GM23248 (cell line): ENCODE data around the gene SETBP1. TPM values are rescaled to one million over a fixed set of nuclear protein-coding genes. Genes with fewer than 3 reads are reported as not detected.

ENCODE experiments used
- DNase-seq: peaks from one replicate; pipeline ENCODE4 v3.0.0-alpha.2; 2015
- H2AFZ ChIP-seq: fragments of 200-600 bp; sonication (generic); 2 replicates; pipeline ENCODE4 v1.6.1; 2016; ENCODE audit warnings: antibody characterized with exemption
- H3F3A ChIP-seq: fragments of 200-600 bp; sonication (generic); 2 replicates; pipeline ENCODE4 v1.6.1; 2016; ENCODE audit warnings: mild to moderate bottlenecking, antibody characterized with exemption, mixed run types; ENCODE audit not compliant: insufficient read depth
- H3K27ac ChIP-seq: fragments of 200-600 bp; sonication (generic); 2 replicates; pipeline ENCODE4 v1.5.1; 2016; ENCODE audit warnings: mild to moderate bottlenecking
- H3K27me3 ChIP-seq: fragments of 200-600 bp; sonication (generic); replicated peaks from 2 replicates; pipeline ENCODE4 v1.6.1; 2016; ENCODE audit warnings: mild to moderate bottlenecking; ENCODE audit not compliant: insufficient read depth
- H3K36me3 ChIP-seq: fragments of 200-600 bp; sonication (generic); 2 replicates; pipeline ENCODE4 v1.6.1; 2016; ENCODE audit warnings: low read depth, mild to moderate bottlenecking
- H3K4me1 ChIP-seq: fragments of 200-600 bp; sonication (generic); 2 replicates; pipeline ENCODE4 v1.6.1; 2016; ENCODE audit warnings: mild to moderate bottlenecking; ENCODE audit not compliant: insufficient read depth
- H3K4me2 ChIP-seq: fragments of 200-600 bp; sonication (generic); one replicate; pipeline ENCODE4 v1.6.1; 2016; ENCODE audit warnings: mild to moderate bottlenecking; ENCODE audit not compliant: unreplicated experiment
- H3K4me3 ChIP-seq: fragments of 200-600 bp; sonication (generic); 2 replicates; pipeline ENCODE4 v1.5.1; 2016; ENCODE audit warnings: mild to moderate bottlenecking
- H3K79me2 ChIP-seq: fragments of 200-600 bp; sonication (generic); 2 replicates; pipeline ENCODE4 v1.6.1; 2016; ENCODE audit warnings: mild to moderate bottlenecking; ENCODE audit not compliant: insufficient read depth
- H3K9ac ChIP-seq: fragments of 200-600 bp; sonication (generic); 2 replicates; pipeline ENCODE4 v1.6.1; 2016; ENCODE audit warnings: mild to moderate bottlenecking
- H3K9me2 ChIP-seq: fragments of 200-600 bp; sonication (generic); 2 replicates; pipeline ENCODE4 v1.6.1; 2016; ENCODE audit warnings: mixed run types, mild to moderate bottlenecking, moderate library complexity; ENCODE audit not compliant: insufficient read depth
- H3K9me3 ChIP-seq: fragments of 200-600 bp; sonication (generic); one replicate; pipeline ENCODE4 v1.6.1; 2017; ENCODE audit warnings: low read depth
- H4K20me1 ChIP-seq: fragments of 200-600 bp; sonication (generic); 2 replicates; pipeline ENCODE4 v1.6.0; 2016; ENCODE audit not compliant: insufficient read depth
- EZH2 ChIP-seq: fragments of 200-600 bp; sonication (generic); IDR thresholded peaks from 2 replicates; pipeline ENCODE4 v1.6.1; 2018; ENCODE audit warnings: antibody characterized with exemption, mild to moderate bottlenecking; ENCODE audit not compliant: insufficient read depth, poor library complexity, severe bottlenecking
- EZH2phosphoT487 ChIP-seq: fragments of 200-600 bp; sonication (generic); IDR thresholded peaks from 2 replicates; pipeline ENCODE4 v1.6.1; 2018; ENCODE audit warnings: antibody characterized with exemption, moderate library complexity, mild to moderate bottlenecking, low read depth; ENCODE audit not compliant: insufficient read depth
- WGBS, 2 experiments: methylation state at CpG; one replicate each; pipeline ENCODE4 v1.1.6; 2015 to 2017; ENCODE audit warnings: low lambda C conversion rate in 2 of 2, low coverage in 1 of 2; ENCODE audit errors: missing lambda C conversion rate in 2 of 2; 5-methylcytosine and 5-hydroxymethylcytosine counted together
- in situ Hi-C: fragments of 300-500 bp; cut with MboI; formaldehyde crosslinking; loops from 2 replicates; pipeline ENCODE4 v1.15.0; 2020
- polyA plus RNA-seq: library from polyadenylated mRNA; unstranded; fragments of >200 nt; fragmentation: Nextera tagmentation; extraction: Ambion mirVana; gene quantifications from 2 replicates; pipeline ENCODE4 v1.2.1, GENCODE V29; 2016
- total RNA-seq: library from RNA; depleted of rRNA; stranded (reverse); fragments of >200 nt; shearing (Covaris generic); gene quantifications from 2 replicates; pipeline ENCODE4 v1.2.3, GENCODE V29; 2014

Gene SETBP1
- total and polyA plus RNA-seq, 2 experiments from 2014 or later = 1.3 to 4.1 TPM

- Histone ChIP-seq H3K36me3 (no peaks in the 10 kb centered on the region), H3F3A (no peaks in the 10 kb centered on the region), H3K4me3 (no peak overlapping the region), H3K4me2 (no peak overlapping the region), H3K4me1 (no peaks in the 10 kb centered on the region), H3K9ac (no peak overlapping the region), H2AFZ (no peak overlapping the region), H3K27ac (no peak overlapping the region), H3K9me2 (no peaks in the 10 kb centered on the region), H3K79me2 (no peaks in the 10 kb centered on the region), H3K9me3 (no peaks in the 10 kb centered on the region), H4K20me1 (no peaks in the 10 kb centered on the region), H3K27me3 (no peaks in the 10 kb centered on the region)
- DNase-seq = no peak
- WGBS, 2 experiments = 83 to 84% methylated on average over 8 of the region's 8 CpGs
- TF ChIP-seq EZH2 (no peak), EZH2phosphoT487 (no peak)
- in situ Hi-C loops = no loop called here
Measured at GRCh38 chr18:45034179-45034578, 353.5 kb downstream of the SETBP1 start.

GRCh38 chr18:45037618-45038017, 356.9 kb downstream of the SETBP1 start:
- no peaks in the 10 kb centered on the region for H4K20me1 ChIP-seq
- no peak overlapping the region for H3K4me3 ChIP-seq
- H3K27me3 ChIP-seq = no peaks in the 10 kb centered on the region
- no peaks in the 10 kb centered on the region for H3F3A ChIP-seq
- H3K36me3 ChIP-seq = no peaks in the 10 kb centered on the region
- H3K4me1 ChIP-seq = no peaks in the 10 kb centered on the region
- H3K79me2 ChIP-seq = no peaks in the 10 kb centered on the region
- 75 to 100% methylated on average over 2 of the region's 2 CpGs for WGBS, 2 experiments
- no peak overlapping the region for H3K4me2 ChIP-seq
- H3K9ac ChIP-seq = no peak overlapping the region
- no peaks in the 10 kb centered on the region for H3K9me3 ChIP-seq
- no peak for DNase-seq
- no peak overlapping the region for H2AFZ ChIP-seq
- H3K9me2 ChIP-seq = no peaks in the 10 kb centered on the region
- in situ Hi-C loops = no loop called here
- no peak overlapping the region for H3K27ac ChIP-seq
- no peak for TF ChIP-seq EZH2
- TF ChIP-seq EZH2phosphoT487 = no peak

DNA sequence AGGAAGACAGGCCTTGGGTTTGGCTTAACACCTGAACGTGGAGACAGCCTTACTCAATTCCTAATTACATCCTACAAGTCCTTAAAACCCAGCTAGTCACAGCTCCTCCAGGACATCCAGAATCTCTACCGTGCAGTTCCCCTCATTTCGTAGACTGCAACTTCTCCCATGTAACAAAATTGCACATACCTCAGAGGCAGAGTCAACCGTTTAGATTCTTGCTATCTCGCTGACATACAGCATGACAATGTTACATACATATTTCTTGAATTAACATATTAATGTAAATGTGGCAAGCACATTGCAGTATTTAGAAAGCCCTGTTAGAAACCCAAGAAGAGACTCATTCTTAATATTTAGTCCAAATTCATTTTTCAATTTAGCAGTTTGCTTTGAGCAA, 358.7 kb downstream of the SETBP1 start:
- no peaks in the 10 kb centered on the region for H3K4me1 ChIP-seq
- H3K4me3 ChIP-seq = no peak overlapping the region
- no peaks in the 10 kb centered on the region for H3K9me2 ChIP-seq
- H3K27me3 ChIP-seq = no peaks in the 10 kb centered on the region
- H3K36me3 ChIP-seq = no peaks in the 10 kb centered on the region
- H3K27ac ChIP-seq = no peak overlapping the region
- no peaks in the 10 kb centered on the region for H3F3A ChIP-seq
- no peak for DNase-seq
- H3K79me2 ChIP-seq = no peaks in the 10 kb centered on the region
- WGBS, 2 experiments = 56 to 75% methylated on average over 4 to 5 of the region's 5 CpGs
- in situ Hi-C loops = no loop called here
- H2AFZ ChIP-seq = no peak overlapping the region
- TF ChIP-seq EZH2 (no peak), EZH2phosphoT487 (no peak)
- H3K9ac ChIP-seq = no peak overlapping the region
- H3K9me3 ChIP-seq = no peaks in the 10 kb centered on the region
- no peaks in the 10 kb centered on the region for H4K20me1 ChIP-seq
- H3K4me2 ChIP-seq = no peak overlapping the region

DNA sequence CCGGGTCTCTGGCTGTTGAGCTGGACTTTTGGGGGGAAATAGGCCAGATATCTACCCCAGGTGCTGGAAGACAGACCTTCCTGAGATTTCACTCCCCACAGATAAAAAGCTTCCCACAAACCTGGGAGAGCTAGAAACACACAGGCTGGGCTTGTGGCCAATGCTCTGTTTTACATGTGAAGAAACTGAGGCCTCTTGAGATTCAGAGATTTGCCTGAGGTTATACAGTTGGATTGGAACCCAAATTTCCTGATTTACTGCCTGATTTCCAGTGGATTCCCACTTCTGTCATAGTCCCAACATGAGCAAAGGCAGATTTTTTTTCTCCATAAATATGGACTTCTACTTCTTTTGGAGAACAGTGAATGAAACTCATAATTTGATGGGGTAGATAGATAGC, 360.2 kb downstream of the SETBP1 start:
- H4K20me1 ChIP-seq = no peaks in the 10 kb centered on the region
- WGBS, 2 experiments = 95 to 100% methylated on average over 1 of the region's 1 CpG
- in situ Hi-C loops = no loop called here
- H3F3A ChIP-seq = no peaks in the 10 kb centered on the region
- TF ChIP-seq EZH2phosphoT487 = no peak
- no peak for TF ChIP-seq EZH2
- no peaks in the 10 kb centered on the region for H3K9me2 ChIP-seq
- no peak overlapping the region for H3K27ac ChIP-seq
- DNase-seq = no peak
- H3K4me3 ChIP-seq = no peak overlapping the region
- H3K9me3 ChIP-seq = no peaks in the 10 kb centered on the region
- no peak overlapping the region for H2AFZ ChIP-seq
- no peaks in the 10 kb centered on the region for H3K4me1 ChIP-seq
- no peak overlapping the region for H3K4me2 ChIP-seq
- H3K79me2 ChIP-seq = no peaks in the 10 kb centered on the region
- H3K27me3 ChIP-seq = no peaks in the 10 kb centered on the region
- H3K9ac ChIP-seq = no peak overlapping the region
- H3K36me3 ChIP-seq = no peaks in the 10 kb centered on the region

GRCh38 chr18:45044787-45045186, 364.1 kb downstream of the SETBP1 start:
- Histone ChIP-seq H3K9me3 (no peaks in the 10 kb centered on the region), H3K79me2 (no peaks in the 10 kb centered on the region), H3K4me3 (no peak overlapping the region), H3K27ac (no peak overlapping the region), H3K4me1 (peaks cover 7% of the 10 kb centered on the region), H4K20me1 (no peaks in the 10 kb centered on the region), H3K9ac (no peak overlapping the region), H2AFZ (no peak overlapping the region), H3K9me2 (no peaks in the 10 kb centered on the region), H3K27me3 (no peaks in the 10 kb centered on the region), H3K4me2 (no peak overlapping the region), H3F3A (peaks cover 3% of the 10 kb centered on the region; the same call in 1 of the 2 replicates), H3K36me3 (no peaks in the 10 kb centered on the region)
- in situ Hi-C loops = no loop called here
- WGBS, 2 experiments = 76 to 83% methylated on average over 7 of the region's 7 CpGs
- no peak for DNase-seq
- TF ChIP-seq EZH2phosphoT487 (no peak), EZH2 (no peak)
